Ectodermal cell (in vitro differentiated cells): ENCODE results near the gene ANKS1B.

Source experiments
- H3K27ac ChIP-seq: 2 replicates; pipeline ENCODE4 v1.7.0; 2013; ENCODE audit warnings: mild to moderate bottlenecking, low read depth, low read length; ENCODE audit not compliant: insufficient read depth, poor library complexity, severe bottlenecking
- H3K27me3 ChIP-seq: 2 replicates; pipeline ENCODE4 v1.7.0; 2013; ENCODE audit warnings: mild to moderate bottlenecking, low read length; ENCODE audit not compliant: insufficient read depth, control insufficient read depth, poor library complexity, severe bottlenecking
- H3K36me3 ChIP-seq: one replicate; pipeline ENCODE4 v1.7.0; 2013; ENCODE audit warnings: low read length; ENCODE audit not compliant: control insufficient read depth, insufficient read depth
- H3K4me1 ChIP-seq: one replicate; pipeline ENCODE4 v1.7.0; 2013; ENCODE audit warnings: low read length; ENCODE audit not compliant: control insufficient read depth, insufficient read depth
- H3K4me3 ChIP-seq: 2 replicates; pipeline ENCODE4 v1.7.0; 2013; ENCODE audit warnings: low read depth, low read length, control low read depth; ENCODE audit not compliant: insufficient read depth
- H3K9me3 ChIP-seq: 2 replicates; pipeline ENCODE4 v1.7.0; 2013; ENCODE audit warnings: mild to moderate bottlenecking, low read length, moderate library complexity; ENCODE audit not compliant: control insufficient read depth
- WGBS, 2 experiments: methylation state at CpG; one replicate each; pipeline ENCODE4 v1.1.7; 2013; ENCODE audit warnings: missing lambda C conversion rate in 2 of 2; 5-methylcytosine and 5-hydroxymethylcytosine counted together

ANKS1B gene

GRCh38 chr12:98911396-98911795, 1073.3 kb downstream of the ANKS1B start:
- WGBS, 2 experiments, result 86 to 89% methylated on average over 2 of the region's 2 CpGs
- Histone ChIP-seq H3K36me3 (no peaks in the 10 kb centered on the region), H3K9me3 (no peaks in the 10 kb centered on the region), H3K27me3 (no peaks in the 10 kb centered on the region), H3K4me3 (no peak overlapping the region), H3K4me1 (peaks cover 8% of the 10 kb centered on the region), H3K27ac (no peak overlapping the region)

- Histone ChIP-seq H3K36me3 (no peaks in the 10 kb centered on the region), H3K4me3 (no peak overlapping the region), H3K27ac (no peak overlapping the region), H3K4me1 (peaks cover 8% of the 10 kb centered on the region), H3K9me3 (no peaks in the 10 kb centered on the region), H3K27me3 (no peaks in the 10 kb centered on the region)
- 10 to 11% methylated on average over 2 of the region's 2 CpGs for WGBS, 2 experiments
Observed at GRCh38 chr12:98909746-98910145, 1075.0 kb downstream of the ANKS1B start.

- WGBS, 2 experiments, result 83 to 91% methylated on average over 5 of the region's 6 CpGs
- Histone ChIP-seq H3K27ac (no peak overlapping the region), H3K27me3 (no peaks in the 10 kb centered on the region), H3K36me3 (no peaks in the 10 kb centered on the region), H3K9me3 (no peaks in the 10 kb centered on the region), H3K4me1 (peaks cover 8% of the 10 kb centered on the region), H3K4me3 (no peak overlapping the region)
Observed at GRCh38 chr12:98908866-98909265, 1075.9 kb downstream of the ANKS1B start.

- H3K27me3 ChIP-seq, result peaks cover under 1% of the 10 kb centered on the region
- no peaks in the 10 kb centered on the region for H3K36me3 ChIP-seq
Observed at GRCh38 chr12:98903875-98904274, 1080.9 kb downstream of the ANKS1B start.

GRCh38 chr12:98901189-98901588, 1083.5 kb downstream of the ANKS1B start:
- Histone ChIP-seq H3K27me3 (peaks cover 20% of the 10 kb centered on the region), H3K27ac (no peak overlapping the region), H3K4me3 (no peak overlapping the region), H3K36me3 (no peaks in the 10 kb centered on the region), H3K4me1 (no peaks in the 10 kb centered on the region), H3K9me3 (no peaks in the 10 kb centered on the region)
- 73 to 79% methylated on average over 2 of the region's 2 CpGs for WGBS, 2 experiments

More at GRCh38 chr12:98903875-98904274, 1080.9 kb downstream of the ANKS1B start:
- no peaks in the 10 kb centered on the region for H3K9me3 ChIP-seq
- H3K27ac ChIP-seq, result no peak overlapping the region
- no peak overlapping the region for H3K4me3 ChIP-seq
- no peaks in the 10 kb centered on the region for H3K4me1 ChIP-seq

GRCh38 chr12:98896938-98897337, 1087.8 kb downstream of the ANKS1B start:
- WGBS, 2 experiments, result 13 to 23% methylated on average over 3 of the region's 3 CpGs

GRCh38 chr12:98895086-98895651, 1089.6 kb downstream of the ANKS1B start:
- H3K27ac ChIP-seq, result no peak overlapping the region
- no peaks in the 10 kb centered on the region for H3K36me3 ChIP-seq
- H3K9me3 ChIP-seq, result no peaks in the 10 kb centered on the region
- H3K4me3 ChIP-seq, result peak overlapping the region; percentile 43
- H3K4me1 ChIP-seq, result peaks cover 9% of the 10 kb centered on the region
- H3K27me3 ChIP-seq, result peaks cover 78% of the 10 kb centered on the region
- 1% methylated on average over 60 of the region's 60 CpGs for WGBS, 2 experiments

More at GRCh38 chr12:98896938-98897337, 1087.8 kb downstream of the ANKS1B start:
- H3K4me1 ChIP-seq, result peaks cover 9% of the 10 kb centered on the region
- no peaks in the 10 kb centered on the region for H3K9me3 ChIP-seq
- H3K27ac ChIP-seq, result no peak overlapping the region
- H3K27me3 ChIP-seq, result peaks cover 60% of the 10 kb centered on the region
- H3K4me3 ChIP-seq, result no peak overlapping the region
- no peaks in the 10 kb centered on the region for H3K36me3 ChIP-seq

GRCh38 chr12:98894412-98895085, 1090.2 kb downstream of the ANKS1B start:
- Histone ChIP-seq H3K27ac (no peak overlapping the region), H3K4me1 (peaks cover 9% of the 10 kb centered on the region), H3K36me3 (no peaks in the 10 kb centered on the region), H3K4me3 (peak overlapping the region; percentile 43), H3K27me3 (peaks cover 81% of the 10 kb centered on the region), H3K9me3 (no peaks in the 10 kb centered on the region)
- WGBS, 2 experiments, result 0 to 1% methylated on average over 92 to 96 of the region's 96 CpGs

GRCh38 chr12:98893675-98894411, 1090.9 kb downstream of the ANKS1B start:
- H3K27me3 ChIP-seq, result peaks cover 80% of the 10 kb centered on the region
- H3K9me3 ChIP-seq, result no peaks in the 10 kb centered on the region
- H3K36me3 ChIP-seq, result no peaks in the 10 kb centered on the region
- 4 to 5% methylated on average over 27 of the region's 27 CpGs for WGBS, 2 experiments
- no peak overlapping the region for H3K27ac ChIP-seq
- H3K4me1 ChIP-seq, result peaks cover 9% of the 10 kb centered on the region
- peak overlapping the region; percentile 42 for H3K4me3 ChIP-seq

GRCh38 chr12:98893126-98893674, 1091.5 kb downstream of the ANKS1B start:
- peaks cover 74% of the 10 kb centered on the region for H3K27me3 ChIP-seq
- H3K4me1 ChIP-seq, result peaks cover 9% of the 10 kb centered on the region
- WGBS, 2 experiments, result 25 to 26% methylated on average over 11 of the region's 11 CpGs
- no peaks in the 10 kb centered on the region for H3K36me3 ChIP-seq
- H3K9me3 ChIP-seq, result no peaks in the 10 kb centered on the region
- H3K27ac ChIP-seq, result no peak overlapping the region
- H3K4me3 ChIP-seq, result no peak overlapping the region
